Measurements from ENCODE around the gene MMP24.
"Not testable (repeated sequence)": the region's sequence is repeated elsewhere in the genome, so short reads cannot be mapped to it uniquely, and the experiment has no call there.

- TF ChIP-seq POLR2A, CTCF, POLR2AphosphoS5 (IDR thresholded peaks at IDR 0.05): not testable (repeated sequence)
Observed at GRCh38 chr20:35201467-35201866, 25.0 kb upstream of the MMP24 start.
